GM21515 (cell line): ENCODE results near the gene ABHD2.
"Not testable (repeated sequence)": the region's sequence is repeated elsewhere in the genome, so short reads cannot be mapped to it uniquely, and the experiment has no call there.

Experiments used
- ATAC-seq: cut with Tn5 transposase; IDR thresholded peaks from one replicate; pipeline ENCODE4 v1.9.1; 2021; ENCODE audit not compliant: unreplicated experiment

ABHD2 gene

GRCh38 chr15:89075101-89075640 lies 13.1 kb upstream of the ABHD2 start:
- ATAC-seq = no peak

GRCh38 chr15:89075846-89076245 lies 12.4 kb upstream of the ABHD2 start:
- no peak for ATAC-seq

GRCh38 chr15:89077750-89078149 lies 10.5 kb upstream of the ABHD2 start:
- ATAC-seq = no peak

- ATAC-seq = no peak
Measured at GRCh38 chr15:89078851-89079810, 9.1 kb upstream of the ABHD2 start.

GRCh38 chr15:89081878-89082277 lies 6.4 kb upstream of the ABHD2 start:
- no peak for ATAC-seq

GRCh38 chr15:89083246-89083645 lies 5.0 kb upstream of the ABHD2 start:
- ATAC-seq = no peak

GRCh38 chr15:89085289-89085926 lies 2.8 kb upstream of the ABHD2 start:
- ATAC-seq = no peak

- not testable (repeated sequence) for ATAC-seq
Measured at GRCh38 chr15:89085933-89086332, 2.3 kb upstream of the ABHD2 start.

- not testable (repeated sequence) for ATAC-seq
Measured at GRCh38 chr15:89086390-89086789, 1.9 kb upstream of the ABHD2 start.

- no peak for ATAC-seq
Measured at GRCh38 chr15:89087161-89087829, 961 bp upstream of the ABHD2 start.

GRCh38 chr15:89088605-89089315 lies 504 bp downstream of the ABHD2 start:
- ATAC-seq = peak; percentile 7

- no peak for ATAC-seq
Measured at GRCh38 chr15:89089316-89090230, 1.3 kb downstream of the ABHD2 start.

GRCh38 chr15:89090791-89091626 lies 2.8 kb downstream of the ABHD2 start:
- ATAC-seq = no peak

GRCh38 chr15:89091627-89092220 lies 3.5 kb downstream of the ABHD2 start:
- no peak for ATAC-seq

- no peak for ATAC-seq
Measured at GRCh38 chr15:89093509-89093908, 5.3 kb downstream of the ABHD2 start.

GRCh38 chr15:89095073-89095472 lies 6.8 kb downstream of the ABHD2 start:
- no peak for ATAC-seq

- ATAC-seq = no peak
Measured at GRCh38 chr15:89095556-89095955, 7.3 kb downstream of the ABHD2 start.

GRCh38 chr15:89096664-89097063 lies 8.4 kb downstream of the ABHD2 start:
- ATAC-seq = no peak
